ENCODE data around the gene SYNE2. TPM values are rescaled to one million over a fixed set of nuclear protein-coding genes. Genes with fewer than 3 reads are reported as not detected.

Gene SYNE2
- total RNA-seq, 2 experiments from 2014 or later: 18.4 to 21.8 TPM

DNA sequence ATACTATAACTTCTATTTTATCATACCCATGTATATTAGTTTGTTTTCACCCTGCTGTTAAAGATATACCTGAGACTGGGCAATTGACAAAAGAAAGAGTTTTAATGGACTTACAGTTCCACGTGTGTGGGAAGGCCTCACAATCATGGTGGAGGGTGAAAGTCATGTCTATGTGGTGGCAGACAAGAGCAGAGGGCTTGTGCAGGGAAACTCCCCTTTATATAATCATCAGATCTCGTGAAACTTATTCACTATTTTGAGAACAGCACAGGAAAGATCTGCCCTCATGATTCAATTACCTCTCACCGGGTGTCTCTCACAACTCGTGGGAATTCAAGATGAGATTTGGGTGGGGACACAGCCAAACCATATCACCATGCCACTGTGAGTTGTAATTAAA is 135.8 kb downstream of the SYNE2 start:
- POLR2A ChIA-PET: no interaction called here

DNA sequence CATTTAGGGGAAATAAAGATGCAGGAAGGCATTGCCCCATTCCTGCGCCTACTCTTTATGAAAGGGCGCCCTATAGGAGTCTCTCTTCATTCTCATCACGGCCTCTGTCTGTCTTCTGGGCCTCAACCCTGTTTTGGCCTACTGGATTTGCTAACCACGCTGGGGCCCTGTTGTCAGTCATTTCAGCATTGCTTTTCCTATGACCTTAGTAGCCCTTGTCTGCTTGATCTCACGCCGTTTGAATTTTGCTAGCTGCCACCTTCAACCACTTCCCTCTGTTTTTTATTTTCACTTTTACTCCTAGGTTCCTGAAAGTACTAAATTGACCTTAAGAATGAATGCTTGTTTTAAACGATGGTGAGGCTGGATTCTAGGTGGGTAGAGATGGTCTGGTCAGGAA is 139.0 kb downstream of the SYNE2 start:
- ChIA-PET CTCF (interaction anchor here (0.6 to 2.0 kb wide), 3 partner anchors 191 to 551 kb away, joined by 3 to 4 read pairs (median 3); no protein-coding TSS in a partner anchor), POLR2A (no interaction called here)
- H3K4me1 Mint-ChIP-seq: peaks cover 8% of the 10 kb centered on the region
- H3K9me3 Mint-ChIP-seq (ENCODE audit: low read depth): no peaks in the 10 kb centered on the region
- peaks cover 14% of the 10 kb centered on the region for H3K36me3 Mint-ChIP-seq (ENCODE audit: low read depth)
- no peaks in the 10 kb centered on the region for H3K27me3 Mint-ChIP-seq
- H3K27ac Mint-ChIP-seq: no peak overlapping the region
- DNase-seq (peak; percentile 8), ATAC-seq (peak; percentile 39)
- no peak overlapping the region for H3K4me3 Mint-ChIP-seq
- intact Hi-C loops (cut with DNase I, micrococcal nuclease): loop anchor here (5.0 to 10.0 kb wide), 2 partner anchors 140 to 197 kb away; partner anchors contain the start of gene SYNE2 (in 1 of the 2)

More for the DNA sequence above, 135.8 kb downstream of the SYNE2 start:
- intact Hi-C loops (cut with DNase I, micrococcal nuclease): no loop called here
- no peaks in the 10 kb centered on the region for H3K27me3 Mint-ChIP-seq
- ATAC-seq: no peak
- no peak for DNase-seq
- CTCF ChIA-PET: interaction anchor here (0.7 kb wide), 1 partner anchor 9 kb away, joined by 3 read pairs; no protein-coding TSS in a partner anchor
- H3K9me3 Mint-ChIP-seq (ENCODE audit: low read depth): no peaks in the 10 kb centered on the region
- H3K36me3 Mint-ChIP-seq (ENCODE audit: low read depth): peaks cover 13% of the 10 kb centered on the region
- H3K4me3 Mint-ChIP-seq: no peak overlapping the region
- H3K27ac Mint-ChIP-seq: no peak overlapping the region
- peaks cover 8% of the 10 kb centered on the region for H3K4me1 Mint-ChIP-seq

DNA sequence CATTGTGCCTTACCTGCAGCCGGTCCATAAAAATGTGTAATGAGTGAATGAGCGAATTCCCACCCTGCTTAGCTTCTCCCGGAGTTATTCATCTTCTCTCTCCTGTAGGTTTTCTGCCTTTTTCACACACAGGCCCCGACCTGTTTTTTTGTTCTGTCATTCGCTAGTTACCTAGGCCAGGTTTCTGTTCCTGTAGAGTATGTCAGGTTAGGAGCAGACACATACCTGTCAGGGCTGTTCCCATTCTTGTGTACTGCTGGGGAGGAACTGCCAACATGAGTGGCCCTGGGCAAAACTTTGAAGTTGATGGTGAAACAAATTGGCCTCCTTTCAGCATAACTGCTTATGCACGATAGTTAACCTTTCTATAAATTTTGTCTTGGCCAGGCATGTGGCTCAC is 140.1 kb downstream of the SYNE2 start:
- Mint-ChIP-seq H3K9me3 (ENCODE audit: low read depth) (no peaks in the 10 kb centered on the region), H3K27me3 (no peaks in the 10 kb centered on the region), H3K27ac (no peak overlapping the region), H3K36me3 (ENCODE audit: low read depth) (peaks cover 21% of the 10 kb centered on the region), H3K4me3 (no peak overlapping the region), H3K4me1 (peaks cover 6% of the 10 kb centered on the region)
- ChIA-PET POLR2A (no interaction called here), CTCF (interaction anchor here (0.6 to 2.0 kb wide), 2 partner anchors 192 to 321 kb away, joined by 3 to 4 read pairs; no protein-coding TSS in a partner anchor)
- no peak for DNase-seq
- intact Hi-C loops (cut with DNase I, micrococcal nuclease): loop anchor here (5.0 to 10.0 kb wide), 2 partner anchors 141 to 198 kb away; partner anchors contain the start of gene SYNE2 (in 1 of the 2)
- no peak for ATAC-seq

DNA sequence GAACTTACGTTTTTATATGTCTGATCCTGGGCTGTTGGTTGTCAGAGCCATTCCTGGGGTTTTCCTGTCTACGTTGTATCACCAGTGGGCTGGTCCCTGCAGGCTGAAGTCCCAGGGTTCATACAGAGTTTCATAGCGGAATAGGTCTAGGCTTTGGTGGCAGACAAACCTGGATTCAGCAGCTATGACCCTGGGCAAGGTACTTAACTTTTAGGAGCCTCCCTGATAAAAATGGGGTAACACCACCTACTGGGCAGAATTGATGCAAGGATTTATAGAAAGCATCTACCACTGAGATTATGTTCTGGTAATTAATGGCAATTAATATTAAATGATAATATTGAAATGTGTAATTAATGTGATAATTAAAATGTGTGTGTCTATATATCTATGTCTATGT is 141.2 kb downstream of the SYNE2 start:
- Mint-ChIP-seq H3K27ac (no peak overlapping the region), H3K4me3 (no peak overlapping the region), H3K9me3 (ENCODE audit: low read depth) (no peaks in the 10 kb centered on the region), H3K4me1 (peaks cover 3% of the 10 kb centered on the region), H3K27me3 (no peaks in the 10 kb centered on the region), H3K36me3 (ENCODE audit: low read depth) (peaks cover 20% of the 10 kb centered on the region)
- ChIA-PET CTCF (interaction anchor here (0.5 kb wide), 1 partner anchor 342 kb away, joined by 4 read pairs; no protein-coding TSS in a partner anchor), POLR2A (no interaction called here)
- ATAC-seq: no peak
- no peak for DNase-seq
- intact Hi-C loops (cut with DNase I, micrococcal nuclease): loop anchor here (2.0 to 10.0 kb wide), 3 partner anchors 142 to 199 kb away; partner anchors contain the start of gene SYNE2 (in 1 of the 2)

DNA sequence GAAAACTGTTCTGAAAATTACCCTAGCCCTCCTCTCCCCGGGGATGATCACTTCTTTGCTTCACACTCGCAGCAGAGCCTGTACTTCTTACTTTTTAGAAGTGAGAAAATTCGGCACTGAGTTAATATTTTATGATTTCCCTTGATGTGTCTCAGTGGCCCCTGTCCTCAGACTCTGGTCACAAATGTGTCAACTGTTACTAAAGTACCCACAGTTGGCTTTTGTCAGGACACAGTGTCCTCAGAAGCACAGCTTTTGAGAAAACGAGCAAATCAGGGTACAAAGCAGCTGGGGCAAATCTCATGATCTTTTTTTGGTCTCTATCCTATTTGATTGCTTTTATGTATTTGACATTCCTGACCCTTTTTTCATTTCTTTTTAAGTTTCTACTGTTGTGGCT is 142.5 kb downstream of the SYNE2 start:
- ATAC-seq (no peak), DNase-seq (no peak)
- H3K36me3 Mint-ChIP-seq (ENCODE audit: low read depth): peaks cover 29% of the 10 kb centered on the region
- intact Hi-C loops (cut with DNase I, micrococcal nuclease): loop anchor here (2.0 to 10.0 kb wide), 2 partner anchors 196 to 200 kb away; no protein-coding TSS in a partner anchor
- CTCF ChIA-PET: no interaction called here
- POLR2A ChIA-PET: no interaction called here
- no peaks in the 10 kb centered on the region for H3K9me3 Mint-ChIP-seq (ENCODE audit: low read depth)
- H3K4me1 Mint-ChIP-seq: peaks cover 3% of the 10 kb centered on the region
- H3K27me3 Mint-ChIP-seq: no peaks in the 10 kb centered on the region
- H3K27ac Mint-ChIP-seq: no peak overlapping the region
- H3K4me3 Mint-ChIP-seq: no peak overlapping the region

DNA sequence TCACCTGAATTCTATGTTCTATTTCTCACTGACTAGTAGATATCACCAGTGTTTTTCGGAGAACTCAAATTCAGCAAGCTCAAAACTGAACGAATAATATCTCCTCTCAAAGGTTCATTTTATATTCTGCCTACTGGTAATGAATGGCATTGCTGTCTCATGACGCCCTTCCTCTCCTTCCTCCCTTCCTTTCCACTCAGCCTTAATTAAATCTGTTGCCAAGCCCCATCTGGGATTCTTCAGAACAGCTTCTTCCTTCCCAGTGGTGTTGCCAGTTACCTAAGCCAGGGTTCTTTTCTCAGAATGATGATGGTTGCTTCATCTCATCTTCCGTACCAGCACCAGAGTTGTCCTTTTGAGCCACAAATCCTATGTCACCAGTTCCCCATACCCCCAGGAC is 143.2 kb downstream of the SYNE2 start:
- POLR2A ChIA-PET: no interaction called here

DNA sequence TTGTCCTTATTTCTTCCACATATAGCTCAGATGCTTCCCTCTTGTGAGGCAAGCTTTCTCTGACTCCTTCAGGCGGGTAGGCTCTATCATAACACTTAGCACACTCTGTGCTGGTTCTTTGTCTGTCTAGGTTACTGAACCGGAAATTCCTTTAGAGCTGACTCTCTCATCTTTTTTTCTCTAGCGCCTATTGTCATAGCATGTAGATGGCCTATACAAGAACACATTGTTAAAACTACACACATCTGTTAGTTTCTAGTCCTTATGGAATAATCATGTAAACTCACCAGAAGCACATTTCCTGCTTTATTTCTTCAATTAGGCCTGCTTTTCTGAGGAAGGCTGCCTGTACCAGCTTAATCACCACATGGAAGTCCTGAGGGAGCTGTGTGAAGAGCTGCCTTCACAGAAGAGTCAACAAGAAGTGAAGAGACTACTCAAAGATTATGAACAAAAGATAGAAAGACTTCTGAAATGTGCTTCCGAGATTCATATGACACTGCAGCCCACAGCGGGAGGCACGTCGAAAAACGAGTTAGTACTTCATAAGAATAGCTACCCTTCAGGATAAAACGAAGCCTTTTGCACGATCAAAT is 143.9 kb downstream of the SYNE2 start:
- ChIA-PET CTCF (interaction anchor here (0.6 to 1.0 kb wide), 2 partner anchors 11 to 108 kb away, joined by 3 read pairs; no protein-coding TSS in a partner anchor), POLR2A (no interaction called here)
- no peak overlapping the region for H3K4me3 Mint-ChIP-seq
- no peak overlapping the region for H3K27ac Mint-ChIP-seq
- no peak for ATAC-seq
- DNase-seq: no peak
- no peaks in the 10 kb centered on the region for H3K9me3 Mint-ChIP-seq (ENCODE audit: low read depth)
- no peaks in the 10 kb centered on the region for H3K27me3 Mint-ChIP-seq
- intact Hi-C loops (cut with DNase I, micrococcal nuclease): loop anchor here in 1 of 2 experiments (10.0 kb wide), 1 partner anchor 202 kb away; no protein-coding TSS in a partner anchor
- peaks cover 3% of the 10 kb centered on the region for H3K4me1 Mint-ChIP-seq
- peaks cover 34% of the 10 kb centered on the region for H3K36me3 Mint-ChIP-seq (ENCODE audit: low read depth)

More for the DNA sequence above, 143.2 kb downstream of the SYNE2 start:
- DNase-seq: no peak
- Mint-ChIP-seq H3K4me1 (peaks cover 3% of the 10 kb centered on the region), H3K9me3 (ENCODE audit: low read depth) (no peaks in the 10 kb centered on the region), H3K27ac (no peak overlapping the region), H3K36me3 (ENCODE audit: low read depth) (peaks cover 31% of the 10 kb centered on the region), H3K27me3 (no peaks in the 10 kb centered on the region), H3K4me3 (no peak overlapping the region)
- no peak for ATAC-seq
- intact Hi-C loops (cut with DNase I, micrococcal nuclease): loop anchor here in 1 of 2 experiments (10.0 kb wide), 1 partner anchor 201 kb away; no protein-coding TSS in a partner anchor
- CTCF ChIA-PET: interaction anchor here (1.0 kb wide), 1 partner anchor 11 kb away, joined by 3 read pairs; no protein-coding TSS in a partner anchor

DNA sequence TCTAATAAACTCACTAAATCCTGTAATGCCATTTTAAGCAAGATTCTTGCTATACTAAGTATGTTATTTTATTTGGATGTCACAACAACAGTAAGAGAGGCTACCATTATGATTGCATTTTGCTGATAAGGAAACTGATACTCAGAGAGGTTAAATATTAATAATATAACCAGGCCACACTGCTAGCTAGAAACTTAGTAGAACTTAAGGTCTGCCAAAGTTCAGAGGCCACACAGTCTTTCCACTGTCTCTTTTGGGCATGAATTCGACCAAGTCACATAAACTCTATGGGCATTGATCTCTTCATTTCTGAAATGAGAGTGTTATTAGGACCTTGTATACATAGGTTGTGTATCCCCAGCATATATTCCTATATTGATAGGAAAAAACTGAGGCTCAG is 147.9 kb downstream of the SYNE2 start:
- intact Hi-C loops (cut with DNase I, micrococcal nuclease): no loop called here
- Mint-ChIP-seq H3K27me3 (no peaks in the 10 kb centered on the region), H3K4me3 (no peak overlapping the region), H3K9me3 (ENCODE audit: low read depth) (no peaks in the 10 kb centered on the region), H3K27ac (no peak overlapping the region), H3K36me3 (ENCODE audit: low read depth) (peaks cover 53% of the 10 kb centered on the region), H3K4me1 (no peaks in the 10 kb centered on the region)
- POLR2A ChIA-PET: interaction anchor here (0.5 kb wide), 1 partner anchor 113 kb away, joined by 4 read pairs; no protein-coding TSS in a partner anchor
- ATAC-seq (no peak), DNase-seq (no peak)
- CTCF ChIA-PET: interaction anchor here (1.3 kb wide), 1 partner anchor 10 kb away, joined by 5 read pairs; no protein-coding TSS in a partner anchor

DNA sequence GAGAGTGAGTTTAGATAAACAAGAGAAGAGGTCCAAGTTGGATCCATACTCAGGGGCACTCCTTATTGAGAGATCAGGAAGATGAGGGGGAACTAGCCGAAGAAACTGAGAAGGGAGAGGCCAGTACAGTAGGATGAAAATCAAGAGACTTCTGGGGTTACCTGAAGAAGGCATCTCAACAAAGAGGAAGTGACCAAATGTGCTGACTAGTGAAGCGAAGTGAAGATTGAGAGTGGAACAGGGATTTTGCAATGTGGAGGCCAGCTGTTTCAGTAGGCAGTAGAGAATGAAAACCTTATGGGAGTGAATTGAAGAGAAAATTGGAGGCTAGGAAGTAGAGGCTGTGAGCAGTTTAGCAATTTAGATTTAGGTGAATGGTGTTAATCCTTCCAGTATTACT is 153.0 kb downstream of the SYNE2 start:
- DNase-seq: no peak
- intact Hi-C loops (cut with DNase I, micrococcal nuclease): no loop called here
- no peak for ATAC-seq
- no peaks in the 10 kb centered on the region for H3K4me1 Mint-ChIP-seq
- H3K4me3 Mint-ChIP-seq: no peak overlapping the region
- ChIA-PET CTCF (interaction anchor here (2.1 kb wide), 1 partner anchor 299 kb away, joined by 4 read pairs; no protein-coding TSS in a partner anchor), POLR2A (no interaction called here)
- no peaks in the 10 kb centered on the region for H3K9me3 Mint-ChIP-seq (ENCODE audit: low read depth)
- H3K27me3 Mint-ChIP-seq: no peaks in the 10 kb centered on the region
- peaks cover 26% of the 10 kb centered on the region for H3K36me3 Mint-ChIP-seq (ENCODE audit: low read depth)
- no peak overlapping the region for H3K27ac Mint-ChIP-seq

DNA sequence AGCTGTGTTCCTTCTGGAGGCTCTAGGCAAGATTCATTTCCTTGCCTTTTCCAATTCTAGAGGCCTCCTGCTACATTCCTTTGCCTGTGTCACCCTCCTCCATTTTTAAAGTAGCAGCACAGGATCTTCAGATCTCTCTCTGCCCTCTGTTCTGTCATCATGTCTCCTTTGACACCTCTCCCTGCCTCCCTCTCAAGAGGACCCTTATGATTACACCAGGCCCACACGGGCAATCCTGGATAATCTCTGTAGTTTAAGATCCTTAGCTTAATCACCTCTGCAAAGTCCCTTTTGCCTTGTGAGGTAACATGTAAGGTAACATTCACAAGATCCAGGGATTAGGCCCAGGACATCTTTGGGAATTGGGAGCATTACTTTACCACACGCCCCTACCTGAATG is 155.2 kb downstream of the SYNE2 start:
- H3K9me3 Mint-ChIP-seq (ENCODE audit: low read depth): no peaks in the 10 kb centered on the region
- ATAC-seq (no peak), DNase-seq (no peak)
- H3K27me3 Mint-ChIP-seq: no peaks in the 10 kb centered on the region
- intact Hi-C loops (cut with DNase I, micrococcal nuclease): no loop called here
- H3K4me1 Mint-ChIP-seq: peaks cover 6% of the 10 kb centered on the region
- peaks cover 16% of the 10 kb centered on the region for H3K36me3 Mint-ChIP-seq (ENCODE audit: low read depth)
- ChIA-PET CTCF (interaction anchor here (0.6 kb wide), 1 partner anchor 41 kb away, joined by 3 read pairs; no protein-coding TSS in a partner anchor), POLR2A (no interaction called here)
- no peak overlapping the region for H3K27ac Mint-ChIP-seq
- no peak overlapping the region for H3K4me3 Mint-ChIP-seq

DNA sequence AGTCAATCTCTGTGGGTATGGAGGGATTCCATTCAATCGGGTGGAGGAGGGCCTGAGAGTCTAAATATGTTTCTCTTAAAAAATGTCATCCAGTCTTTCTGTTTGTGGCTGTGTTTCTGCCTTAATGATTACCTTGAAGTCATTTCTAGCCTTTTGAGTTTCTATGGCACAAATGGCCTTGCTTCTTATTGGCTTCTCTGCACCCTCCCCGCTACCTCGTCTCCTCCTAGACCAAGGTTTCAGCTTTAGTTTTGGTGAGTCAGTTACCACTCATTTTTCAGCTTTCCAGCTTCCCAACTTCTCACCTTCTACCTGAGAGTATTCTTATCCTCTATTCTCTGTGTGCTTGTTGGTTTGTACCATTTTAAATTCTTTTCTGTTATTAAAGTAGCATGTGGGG is 159.2 kb downstream of the SYNE2 start:
- Mint-ChIP-seq H3K27ac (no peak overlapping the region), H3K4me3 (no peak overlapping the region), H3K9me3 (ENCODE audit: low read depth) (peaks cover 2% of the 10 kb centered on the region), H3K4me1 (peaks cover 6% of the 10 kb centered on the region), H3K27me3 (no peaks in the 10 kb centered on the region), H3K36me3 (ENCODE audit: low read depth) (peaks cover 15% of the 10 kb centered on the region)
- intact Hi-C loops (cut with DNase I, micrococcal nuclease): loop anchor here in 1 of 2 experiments (5.0 kb wide), 1 partner anchor 285 kb away; no protein-coding TSS in a partner anchor
- ChIA-PET POLR2A (no interaction called here), CTCF (interaction anchor here (1.2 to 1.7 kb wide), 2 partner anchors 12 to 291 kb away, joined by 3 to 5 read pairs; no protein-coding TSS in a partner anchor)
- no peak for ATAC-seq
- no peak for DNase-seq

Data from activated CD4-positive, alpha-beta T cell treated with anti-CD3 and anti-CD28 coated beads for 36 hours (primary cell).